ENCODE data around the gene FNTB. TPM values are rescaled to one million over a fixed set of nuclear protein-coding genes. Genes with fewer than 3 reads are reported as not detected.

Gene FNTB, protein sequence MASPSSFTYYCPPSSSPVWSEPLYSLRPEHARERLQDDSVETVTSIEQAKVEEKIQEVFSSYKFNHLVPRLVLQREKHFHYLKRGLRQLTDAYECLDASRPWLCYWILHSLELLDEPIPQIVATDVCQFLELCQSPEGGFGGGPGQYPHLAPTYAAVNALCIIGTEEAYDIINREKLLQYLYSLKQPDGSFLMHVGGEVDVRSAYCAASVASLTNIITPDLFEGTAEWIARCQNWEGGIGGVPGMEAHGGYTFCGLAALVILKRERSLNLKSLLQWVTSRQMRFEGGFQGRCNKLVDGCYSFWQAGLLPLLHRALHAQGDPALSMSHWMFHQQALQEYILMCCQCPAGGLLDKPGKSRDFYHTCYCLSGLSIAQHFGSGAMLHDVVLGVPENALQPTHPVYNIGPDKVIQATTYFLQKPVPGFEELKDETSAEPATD
- total RNA-seq, result 15.8 TPM
- long read RNA-seq, transcript FNTB-201 (12 exons, 2,834 nt), result major isoform, 38 of 50 reads
- long read RNA-seq, partial matches to known transcripts, result 3 of 50 reads
- long read RNA-seq, other reads (novel, unspliced or antisense), result 7 of 50 reads

DNA sequence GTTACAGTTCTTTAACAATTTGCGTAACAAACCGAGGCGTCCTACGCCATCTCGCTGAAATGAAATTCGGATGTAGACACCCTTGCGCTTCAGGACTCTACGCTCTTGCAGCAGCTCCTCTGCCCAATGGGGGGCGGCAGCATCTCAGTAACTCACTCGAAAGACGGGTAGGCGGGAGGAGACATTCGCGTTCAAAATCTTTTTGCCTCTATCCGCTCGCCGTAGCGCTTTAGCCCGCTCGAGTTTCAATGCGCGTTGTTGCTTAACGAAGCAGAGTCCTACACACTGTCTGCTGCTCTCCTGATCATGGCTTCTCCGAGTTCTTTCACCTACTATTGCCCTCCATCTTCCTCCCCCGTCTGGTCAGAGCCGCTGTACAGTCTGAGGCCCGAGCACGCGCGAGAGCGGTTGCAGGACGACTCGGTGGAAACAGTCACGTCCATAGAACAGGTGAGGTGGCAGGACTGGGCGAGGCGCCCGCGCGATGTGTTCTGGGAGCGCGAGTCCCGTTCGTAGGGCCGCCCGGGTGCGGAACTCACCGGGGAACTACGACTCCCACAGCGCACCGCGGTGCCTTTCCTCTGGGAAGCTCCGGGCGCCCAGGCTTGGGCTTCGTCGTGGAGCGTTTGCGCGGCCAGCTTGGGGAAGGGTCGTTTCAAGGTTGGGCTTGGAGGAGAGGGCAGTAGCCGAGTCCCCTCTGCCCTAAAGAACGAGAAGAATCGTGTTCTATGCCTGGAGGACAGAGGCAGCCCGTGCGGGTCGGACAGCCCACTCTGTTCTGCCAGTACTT, at the start of gene FNTB:
Gene FNTB, plus strand, starts transcription at position 248 of the 790 bp plus-strand sequence. Its CDS starts 59 bp downstream, at position 307.
- DNase-seq, result peak; percentile 98
- intact Hi-C loops (cut with DNase I), result loop anchor here (10.0 kb wide), 2 partner anchors 72 to 162 kb away; partner anchors contain the start of gene CHURC1
- ATAC-seq (ENCODE audit: poor library complexity), result peak; percentile 99

DNA sequence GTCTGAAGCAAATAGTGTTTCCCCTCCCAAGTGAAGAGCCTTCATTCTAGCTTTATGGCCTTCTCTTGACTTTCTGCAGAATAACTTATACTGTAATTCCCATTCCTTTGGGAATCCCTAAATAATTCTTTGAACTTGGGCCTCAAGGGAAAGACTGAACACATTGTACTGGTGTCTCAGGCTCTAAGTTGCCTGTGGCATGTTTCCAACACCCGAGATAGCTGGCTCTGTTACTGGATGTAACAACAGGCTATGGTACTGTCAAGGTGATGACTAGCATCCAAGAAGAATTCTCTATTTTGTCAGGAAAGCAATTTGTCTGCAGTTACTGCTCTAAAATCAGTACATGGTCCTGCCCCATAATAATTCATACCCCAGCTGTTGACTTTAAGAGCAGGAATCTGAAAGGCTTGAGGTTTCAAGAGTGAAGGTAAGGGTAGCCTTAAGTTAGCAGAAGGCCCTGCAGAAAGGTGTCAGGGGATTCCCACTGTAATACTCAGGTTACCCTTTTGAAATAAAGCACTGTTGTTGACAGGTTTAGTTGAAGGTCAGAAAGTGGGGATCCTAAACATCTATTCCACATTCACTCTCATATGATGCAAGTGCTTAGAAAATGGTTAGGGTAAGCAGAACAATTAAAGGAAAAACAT, 49.4 kb upstream of the FNTB start:
- peak; percentile 78 for ATAC-seq (ENCODE audit: poor library complexity)

DNA sequence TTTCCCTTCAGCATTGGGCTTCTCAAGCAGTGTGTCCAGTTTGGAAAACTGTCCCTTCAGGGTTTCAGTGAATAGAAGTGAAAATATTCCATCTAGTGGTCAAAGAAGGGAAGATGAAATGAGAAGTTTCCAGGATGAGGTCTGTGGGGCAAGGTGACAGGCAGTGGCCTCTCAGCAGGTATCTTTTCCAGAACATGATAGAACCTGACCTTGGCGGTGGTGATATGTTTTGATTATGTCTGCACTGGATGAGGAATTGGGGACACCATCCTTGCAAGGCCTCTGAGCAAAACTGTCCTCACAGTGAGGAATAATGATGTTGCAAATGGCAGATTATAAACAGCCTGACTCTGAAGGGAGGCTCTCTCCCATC, 48.9 kb upstream of the FNTB start:
- ATAC-seq (ENCODE audit: poor library complexity), result peak; percentile 40
- DNase-seq, result no peak
- intact Hi-C loops (cut with DNase I), result no loop called here

More for the DNA sequence above, 49.4 kb upstream of the FNTB start:
- intact Hi-C loops (cut with DNase I), result no loop called here
- no peak for DNase-seq

DNA sequence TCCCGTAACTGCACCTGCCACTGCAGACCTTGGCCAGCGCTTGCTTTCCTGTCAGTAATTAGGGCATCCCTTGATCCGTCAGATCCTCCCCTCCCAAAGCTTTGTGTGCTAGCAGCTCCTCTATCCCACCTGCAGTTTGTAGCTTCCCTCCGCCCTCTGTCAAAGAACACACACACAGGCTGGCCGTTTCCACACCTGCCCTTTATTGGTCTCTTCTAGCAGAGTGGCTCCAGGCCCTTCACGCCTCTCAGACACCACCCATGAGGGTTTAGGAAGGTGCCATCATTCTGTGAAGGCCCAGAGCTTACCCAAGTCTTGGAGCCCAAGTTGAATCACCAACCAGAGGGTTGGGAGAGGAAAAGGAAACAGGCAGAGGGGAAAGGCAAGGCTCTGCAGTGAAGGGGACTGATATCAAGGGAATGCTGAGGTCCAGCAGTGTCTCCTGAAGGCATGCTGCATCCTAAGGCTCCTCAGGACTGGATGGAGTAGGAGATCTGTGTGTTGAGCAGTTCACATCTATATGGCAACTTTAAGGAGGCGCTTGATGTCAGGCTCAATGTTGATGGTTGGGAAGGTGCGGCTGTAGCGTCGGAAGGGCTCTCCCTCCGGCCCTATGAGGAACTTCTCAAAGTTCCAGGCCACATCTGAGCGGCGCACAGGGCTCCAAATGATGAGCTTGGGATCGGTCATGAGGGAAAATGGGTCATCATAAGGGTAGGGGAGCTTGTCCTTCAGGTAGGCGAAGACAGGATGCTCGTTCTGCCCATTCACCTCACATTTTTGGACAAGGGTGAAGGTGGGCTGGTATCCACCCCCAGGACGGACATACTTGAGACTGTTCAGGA, 47.5 kb upstream of the FNTB start:
- ATAC-seq (ENCODE audit: poor library complexity) (no peak), DNase-seq (no peak)
- intact Hi-C loops (cut with DNase I), result no loop called here

DNA sequence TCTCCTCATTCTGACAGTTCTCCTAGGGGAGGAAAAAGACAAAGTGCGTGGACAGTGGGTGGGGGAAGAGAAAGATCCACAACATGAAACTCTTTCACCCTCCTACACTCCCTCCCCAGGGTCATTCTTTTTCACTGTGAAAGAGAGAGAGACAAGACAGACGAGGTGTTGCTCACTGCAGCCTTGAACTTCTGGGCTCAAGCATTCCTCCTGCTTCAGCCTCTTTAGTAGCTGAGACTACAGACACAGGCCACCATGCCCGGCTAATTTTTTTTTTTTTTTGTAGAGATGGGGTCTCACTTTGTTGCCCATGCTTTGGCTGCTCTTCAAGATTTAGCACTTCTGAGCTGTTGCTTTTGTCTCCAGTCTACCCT, 46.9 kb upstream of the FNTB start:
- DNase-seq, result no peak
- intact Hi-C loops (cut with DNase I), result no loop called here

DNA sequence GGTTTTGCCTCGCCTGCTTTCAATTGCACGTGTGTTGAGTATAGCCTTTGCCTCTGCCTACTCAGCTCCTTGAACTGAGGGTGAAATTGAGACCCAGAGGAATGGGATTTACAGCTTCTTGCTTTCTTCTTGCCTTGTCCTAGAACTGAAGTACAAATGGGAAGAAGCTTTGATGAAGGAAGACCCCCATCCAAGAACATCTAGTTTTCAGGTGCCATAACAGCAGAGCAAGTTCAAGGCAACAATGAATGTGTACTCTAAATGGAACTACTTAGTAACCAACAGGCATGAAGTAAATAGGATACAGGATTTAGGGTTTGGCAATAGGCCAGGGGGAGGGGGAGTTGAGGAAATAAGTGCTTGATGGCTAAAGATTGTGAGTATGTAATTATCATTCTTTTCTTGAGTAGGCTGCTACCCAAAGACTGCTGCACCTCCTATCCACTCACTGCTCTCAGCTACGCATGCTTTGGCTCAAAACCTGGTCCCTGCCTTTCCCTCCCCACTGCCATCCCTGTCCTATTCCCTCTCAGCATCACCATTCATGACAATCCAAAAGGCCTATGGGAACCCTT, 46.3 kb upstream of the FNTB start:
- intact Hi-C loops (cut with DNase I), result no loop called here
- no peak for DNase-seq
- ATAC-seq (ENCODE audit: poor library complexity), result no peak

More for the DNA sequence above, 46.9 kb upstream of the FNTB start:
- ATAC-seq (ENCODE audit: poor library complexity), result no peak

DNA sequence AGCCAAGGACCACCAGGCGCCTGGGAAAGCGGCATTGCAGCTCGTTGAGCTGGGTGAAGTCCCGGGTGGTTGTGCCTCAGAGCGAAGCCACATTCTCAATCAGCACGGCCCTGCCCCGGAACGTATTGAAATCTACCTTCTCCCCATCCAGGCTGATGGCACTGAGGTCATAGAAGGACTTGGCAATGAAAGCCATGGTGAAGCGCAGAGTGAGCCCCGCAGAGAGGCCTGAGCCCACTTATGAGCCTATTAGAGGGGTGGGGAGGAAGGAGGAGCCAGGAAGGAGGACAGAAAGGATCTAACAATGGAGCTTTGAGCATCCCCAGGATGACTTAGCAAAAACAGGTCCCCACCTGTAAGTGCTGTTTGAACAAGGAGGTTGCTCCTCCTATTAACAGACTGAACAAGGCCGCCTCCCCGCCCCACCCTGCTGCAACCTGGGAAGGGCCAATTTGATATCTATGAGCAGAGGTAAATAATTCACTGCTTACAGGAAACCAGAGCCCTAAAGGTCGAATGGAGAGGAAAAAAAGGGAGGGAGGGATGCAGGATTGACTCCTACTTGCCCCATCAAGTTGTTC, 44.1 kb upstream of the FNTB start, which contains the start of gene GPX2:
Gene GPX2, minus strand, starts transcription at position 215 of the 581 bp plus-strand sequence. Its CDS starts 19 bp downstream, at position 196.
- no peak for DNase-seq
- no peak for ATAC-seq (ENCODE audit: poor library complexity)
- intact Hi-C loops (cut with DNase I), result no loop called here

DNA sequence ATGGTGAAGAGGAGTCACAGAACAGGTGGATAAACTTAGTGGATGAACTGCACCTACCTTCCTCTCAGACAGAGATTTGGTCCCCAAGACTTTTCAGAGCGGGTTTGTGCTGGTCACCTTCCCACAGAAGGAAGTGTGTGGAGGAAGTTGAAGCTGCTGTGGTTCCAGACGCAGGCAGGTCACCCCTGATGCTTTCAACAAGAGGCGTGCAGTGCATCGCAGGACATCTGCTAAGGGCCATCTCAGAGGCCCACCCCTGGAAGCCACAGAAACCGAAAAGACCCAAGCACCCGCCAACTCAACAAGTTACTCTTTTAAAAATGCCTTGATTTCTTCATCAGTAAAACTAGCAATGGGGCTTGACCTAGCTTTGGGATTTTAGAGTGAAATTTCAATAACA, 43.1 kb upstream of the FNTB start:
- no peak for DNase-seq
- intact Hi-C loops (cut with DNase I), result no loop called here
- no peak for ATAC-seq (ENCODE audit: poor library complexity)

DNA sequence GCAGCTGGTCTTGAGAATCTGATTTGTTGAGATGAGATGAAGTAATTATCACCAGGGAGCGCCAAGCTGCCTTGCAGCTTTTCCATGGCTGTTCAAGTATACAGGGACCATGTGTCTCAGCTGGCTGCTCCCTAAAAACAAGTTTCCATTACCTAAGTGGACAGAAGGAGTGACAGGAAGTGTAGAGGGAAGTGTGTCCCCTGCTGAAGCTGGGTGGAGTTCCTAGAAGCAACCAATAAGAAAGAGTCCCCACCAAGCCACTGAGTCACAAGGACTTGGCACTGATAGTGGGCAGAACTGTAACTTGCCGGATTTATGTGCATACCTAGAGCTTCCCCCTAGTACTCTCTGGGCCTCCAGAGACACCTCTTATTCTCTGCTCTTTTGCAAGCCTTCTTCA, 42.7 kb upstream of the FNTB start:
- intact Hi-C loops (cut with DNase I), result no loop called here
- DNase-seq (no peak), ATAC-seq (ENCODE audit: poor library complexity) (no peak)

DNA sequence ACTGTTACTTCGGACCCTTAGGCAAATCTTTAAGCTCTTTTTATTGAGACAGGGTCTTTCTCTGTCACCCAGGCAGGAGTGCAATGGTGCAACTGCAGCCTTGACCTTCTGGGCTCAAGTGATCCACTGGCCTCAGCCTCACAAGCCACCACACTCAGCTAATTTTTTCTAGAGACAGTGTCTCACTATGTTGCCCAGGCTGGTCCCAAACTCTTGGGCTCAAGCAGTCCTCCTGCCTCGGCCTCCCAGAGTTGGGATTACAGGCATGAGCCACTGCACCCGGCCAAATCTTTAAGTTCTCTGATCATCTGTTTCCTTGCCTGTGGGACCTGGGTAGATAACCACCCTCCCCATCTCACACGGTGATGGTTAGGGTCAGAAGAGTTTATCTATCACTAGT, 41.8 kb upstream of the FNTB start:
- ATAC-seq (ENCODE audit: poor library complexity) (no peak), DNase-seq (no peak)
- intact Hi-C loops (cut with DNase I), result no loop called here

DNA sequence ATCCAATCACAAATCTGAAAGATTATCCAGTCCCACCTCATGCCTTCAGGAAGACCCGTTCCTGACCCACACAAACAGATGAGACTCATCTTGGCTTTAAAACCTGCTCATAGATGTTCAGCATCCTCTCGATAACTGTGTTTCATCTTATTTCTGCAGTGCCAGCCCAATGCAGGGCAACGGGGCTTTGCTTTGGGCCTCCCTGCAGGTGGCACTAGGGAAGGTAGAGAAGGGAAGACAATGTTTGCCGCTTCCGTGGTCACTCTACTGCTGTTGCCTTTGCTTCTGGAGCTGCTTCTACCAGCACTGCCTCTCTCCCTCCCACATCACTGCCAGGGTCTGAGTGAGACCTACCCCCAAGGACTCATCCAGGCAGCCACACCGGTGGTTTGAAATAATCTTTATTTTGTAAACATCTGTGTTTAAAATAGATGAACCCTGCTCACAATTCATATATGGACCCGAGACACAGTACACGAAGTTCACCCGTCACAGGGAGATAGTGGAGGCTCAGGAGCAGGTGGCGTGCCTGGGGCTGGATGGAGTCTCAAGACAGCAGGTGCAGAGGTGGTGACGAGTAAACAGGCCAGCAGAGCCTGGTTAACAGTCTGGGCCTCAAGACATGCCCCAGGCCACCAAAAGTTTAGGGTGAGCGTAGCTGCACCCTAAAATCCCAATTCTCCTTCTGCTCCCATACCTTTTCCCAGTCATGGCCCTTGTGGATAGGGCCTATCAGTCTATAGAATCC, 41.1 kb upstream of the FNTB start:
- ATAC-seq (ENCODE audit: poor library complexity), result no peak
- intact Hi-C loops (cut with DNase I), result no loop called here
- DNase-seq, result no peak

DNA sequence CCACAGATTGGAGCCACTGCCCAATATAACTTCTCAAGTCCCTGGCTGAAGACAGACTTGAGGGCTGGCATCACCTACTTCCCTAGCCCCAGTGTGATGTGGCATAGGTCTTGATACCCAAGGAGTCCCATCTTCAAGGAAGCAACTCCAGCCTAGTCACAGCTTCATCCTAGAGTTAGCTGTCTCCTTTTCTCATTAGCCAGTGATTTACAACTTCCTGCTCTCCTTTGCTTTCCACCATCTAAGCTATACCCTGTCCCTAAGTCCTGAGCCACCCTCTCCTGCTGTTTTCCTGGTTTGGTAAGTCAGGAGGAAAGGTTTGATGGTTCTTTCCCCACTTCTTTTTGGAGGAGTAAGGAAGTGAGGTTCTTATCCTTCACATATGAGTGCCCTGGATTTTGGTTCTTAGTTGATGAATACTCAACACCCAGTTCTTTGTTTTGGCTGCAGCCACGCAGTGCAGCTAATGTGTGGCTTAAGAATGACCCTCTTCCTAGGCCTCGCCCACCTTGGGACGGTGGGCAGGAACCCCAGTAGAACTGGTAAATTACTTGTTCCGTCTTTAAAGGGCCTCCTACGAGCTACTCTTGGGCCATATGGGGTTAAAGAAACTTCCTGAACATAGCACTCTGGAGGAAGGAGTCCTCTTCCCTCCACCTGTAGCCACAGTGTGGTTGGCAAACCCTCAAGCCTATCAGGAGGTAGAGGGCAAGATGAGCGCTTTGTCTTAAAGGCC, 40.2 kb upstream of the FNTB start:
- DNase-seq (no peak), ATAC-seq (ENCODE audit: poor library complexity) (no peak)
- intact Hi-C loops (cut with DNase I), result no loop called here

DNA sequence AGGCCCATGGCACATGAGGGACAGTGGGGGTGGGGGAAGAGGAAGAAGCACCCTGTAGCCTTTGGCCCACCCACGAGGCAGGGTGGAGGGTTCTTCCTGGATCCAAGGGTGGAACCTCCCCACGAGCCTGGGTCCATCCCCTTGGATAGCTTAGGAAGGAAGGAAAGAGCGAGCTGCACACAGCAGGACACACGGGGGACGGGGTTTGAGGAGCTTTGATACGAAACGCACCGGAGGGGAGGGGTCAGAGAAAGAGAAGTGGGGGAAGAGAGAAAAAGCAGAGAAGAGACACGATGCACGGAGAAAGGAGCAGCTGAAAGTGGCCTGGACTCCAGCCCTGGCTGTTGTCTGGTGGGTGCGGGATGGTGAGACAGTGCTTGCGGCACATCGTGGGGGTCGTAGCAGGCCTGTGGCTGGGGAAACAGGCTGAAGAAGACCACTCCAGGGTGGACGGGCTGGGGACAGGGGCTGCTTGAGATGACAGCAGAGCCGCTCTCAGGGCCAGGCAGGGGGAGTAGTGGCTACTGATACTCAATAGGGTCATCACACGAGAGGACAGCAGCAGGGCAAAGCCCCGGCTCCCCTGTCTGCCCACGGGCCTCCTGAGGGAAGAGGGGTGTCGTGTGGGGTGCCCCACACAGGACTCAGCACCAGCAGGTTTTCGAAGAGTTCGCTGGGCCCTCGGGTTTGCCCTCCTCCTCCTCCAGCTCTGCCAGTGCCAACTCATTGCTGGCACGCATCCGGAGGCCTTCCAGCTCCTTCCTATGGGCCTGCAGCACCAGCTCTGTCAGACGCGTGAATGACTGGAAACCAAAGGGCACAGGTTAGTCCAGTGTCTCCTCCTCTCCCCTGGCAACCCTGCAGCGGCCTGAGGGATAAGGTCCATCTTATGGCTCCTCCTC, 38.7 kb upstream of the FNTB start:
- DNase-seq (peak; percentile 67), ATAC-seq (ENCODE audit: poor library complexity) (peak; percentile 46)
- intact Hi-C loops (cut with DNase I), result no loop called here

DNA sequence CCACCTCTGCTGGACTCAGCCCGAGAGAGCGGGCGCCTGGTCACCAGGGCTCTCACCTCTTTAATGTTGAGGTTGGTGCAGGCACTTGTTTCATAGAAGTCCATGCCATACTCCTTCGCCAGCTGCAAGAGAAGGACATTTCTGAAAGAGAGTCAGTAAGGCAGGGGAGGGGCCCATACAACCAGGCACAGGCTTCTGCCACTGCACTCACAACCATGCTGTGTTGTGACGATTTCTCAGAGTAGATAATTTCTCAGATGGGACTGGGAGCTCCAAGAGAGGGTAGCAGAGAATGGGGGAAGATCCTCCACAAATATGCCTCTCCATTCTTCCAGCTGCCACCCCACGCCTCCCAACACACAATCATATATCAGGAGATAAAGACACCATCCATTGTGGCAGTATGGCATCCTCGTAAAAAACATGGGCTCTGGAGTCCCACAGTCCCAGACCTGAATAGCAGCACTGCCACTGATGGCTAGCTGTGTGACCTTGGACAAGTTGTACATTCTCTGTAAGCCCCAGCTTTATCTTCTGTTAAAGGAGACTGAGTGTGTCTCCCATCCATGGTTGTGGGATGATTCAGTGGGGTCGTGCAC, 38.0 kb upstream of the FNTB start:
- DNase-seq (no peak), ATAC-seq (ENCODE audit: poor library complexity) (no peak)
- intact Hi-C loops (cut with DNase I), result no loop called here

DNA sequence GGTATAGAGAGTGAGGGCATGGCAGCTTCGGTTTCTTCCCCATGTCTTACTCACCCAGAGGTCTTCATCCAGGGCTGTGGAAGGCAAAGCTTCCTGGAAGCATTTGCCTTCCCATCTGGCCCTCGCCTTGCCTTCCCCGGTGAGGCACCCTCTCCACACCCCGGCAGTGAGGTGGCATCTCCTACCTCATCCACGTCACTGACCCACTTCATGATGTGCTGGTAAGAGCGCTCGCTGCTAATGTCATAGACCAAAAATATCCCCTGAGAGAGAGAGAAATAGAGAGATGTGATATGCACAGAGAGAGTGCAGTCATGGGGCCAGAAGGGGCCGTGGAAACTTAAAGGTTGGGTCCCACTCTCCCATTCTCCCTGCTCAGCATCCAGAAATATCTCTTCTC, 35.8 kb upstream of the FNTB start:
- intact Hi-C loops (cut with DNase I), result no loop called here
- DNase-seq (peak; percentile 64), ATAC-seq (ENCODE audit: poor library complexity) (peak; percentile 84)
